ENCODE measurements around the gene FXN.
"Not testable (repeated sequence)": the region's sequence is repeated elsewhere in the genome, so short reads cannot be mapped to it uniquely, and the experiment has no call there.

The FXN gene

GRCh38 chr9:69035438-69036308 is at the start of gene FXN:
FXN (plus strand) TSS chr9:69035752; CDS start chr9:69035783, 31 bp downstream.
- H3K27me3 Mint-ChIP-seq (ENCODE audit: low read depth), result no peaks in the 10 kb centered on the region
- no peaks in the 10 kb centered on the region for H3K9me3 Mint-ChIP-seq
- H3K27ac Mint-ChIP-seq, result peak within 1 kb of the TSS; percentile 88
- H3K36me3 Mint-ChIP-seq (ENCODE audit: low read depth), result peaks cover 8% of the 10 kb centered on the region
- peaks cover 13% of the 10 kb centered on the region for H3K4me1 Mint-ChIP-seq (ENCODE audit: low read depth)
- H3K4me3 Mint-ChIP-seq, result peak within 1 kb of the TSS; percentile 92

GRCh38 chr9:68986949-68987348 is 48.6 kb upstream of the FXN start:
- H3K9me3 Mint-ChIP-seq, result not testable (repeated sequence)

GRCh38 chr9:68991457-68991856 is 44.1 kb upstream of the FXN start:
- H3K9me3 Mint-ChIP-seq, result no peaks in the 10 kb centered on the region
- H3K27me3 Mint-ChIP-seq (ENCODE audit: low read depth), result no peaks in the 10 kb centered on the region
- no peak overlapping the region for H3K27ac Mint-ChIP-seq
- H3K4me1 Mint-ChIP-seq (ENCODE audit: low read depth), result peaks cover 8% of the 10 kb centered on the region
- no peak overlapping the region for H3K4me3 Mint-ChIP-seq
- no peaks in the 10 kb centered on the region for H3K36me3 Mint-ChIP-seq (ENCODE audit: low read depth)

More at GRCh38 chr9:68986949-68987348, 48.6 kb upstream of the FXN start:
- not testable (repeated sequence) for H3K4me3 Mint-ChIP-seq; H3K27ac Mint-ChIP-seq; H3K27me3 Mint-ChIP-seq (ENCODE audit: low read depth); H3K36me3 Mint-ChIP-seq (ENCODE audit: low read depth)
- peaks cover 11% of the 10 kb centered on the region for H3K4me1 Mint-ChIP-seq (ENCODE audit: low read depth)

- no peak overlapping the region for H3K4me3 Mint-ChIP-seq
- no peaks in the 10 kb centered on the region for H3K36me3 Mint-ChIP-seq (ENCODE audit: low read depth)
- peak overlapping the region; percentile 11 for H3K27ac Mint-ChIP-seq
- no peaks in the 10 kb centered on the region for H3K9me3 Mint-ChIP-seq
- peaks cover 22% of the 10 kb centered on the region for H3K4me1 Mint-ChIP-seq (ENCODE audit: low read depth)
- no peaks in the 10 kb centered on the region for H3K27me3 Mint-ChIP-seq (ENCODE audit: low read depth)
Observed at GRCh38 chr9:68995776-68996175, 39.8 kb upstream of the FXN start.

- H3K9me3 Mint-ChIP-seq, result no peaks in the 10 kb centered on the region
- H3K4me3 Mint-ChIP-seq, result peak overlapping the region; percentile 25
- H3K36me3 Mint-ChIP-seq (ENCODE audit: low read depth), result no peaks in the 10 kb centered on the region
Observed at GRCh38 chr9:68996462-68996861, 39.1 kb upstream of the FXN start.

GRCh38 chr9:68997666-68998065 is 37.9 kb upstream of the FXN start:
- Mint-ChIP-seq H3K27ac (no peak overlapping the region), H3K4me1 (ENCODE audit: low read depth) (peaks cover 22% of the 10 kb centered on the region), H3K27me3 (ENCODE audit: low read depth) (no peaks in the 10 kb centered on the region), H3K9me3 (no peaks in the 10 kb centered on the region), H3K4me3 (no peak overlapping the region), H3K36me3 (ENCODE audit: low read depth) (no peaks in the 10 kb centered on the region)

More at GRCh38 chr9:68996462-68996861, 39.1 kb upstream of the FXN start:
- H3K4me1 Mint-ChIP-seq (ENCODE audit: low read depth), result peaks cover 22% of the 10 kb centered on the region
- peak overlapping the region; percentile 73 for H3K27ac Mint-ChIP-seq
- no peaks in the 10 kb centered on the region for H3K27me3 Mint-ChIP-seq (ENCODE audit: low read depth)

DNA sequence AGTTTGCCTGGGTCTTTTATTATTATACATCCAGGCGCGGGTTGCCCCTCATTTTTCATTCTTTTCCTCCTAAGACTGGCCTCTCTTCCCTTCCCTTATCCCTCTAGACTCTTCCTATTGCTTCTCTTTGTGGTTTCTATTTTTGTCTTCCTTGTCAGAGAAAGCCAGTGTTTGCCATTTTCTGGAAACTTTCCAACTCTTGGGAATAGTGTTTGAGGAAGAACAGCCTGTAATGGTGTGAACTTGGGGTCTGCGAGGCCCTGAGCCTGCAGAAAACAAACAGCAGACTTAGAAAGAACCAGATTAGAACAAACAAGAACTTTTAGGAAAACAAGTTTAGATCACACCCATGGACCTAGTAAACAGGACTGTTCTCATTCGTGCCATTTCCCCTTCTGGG is 37.2 kb upstream of the FXN start:
- Mint-ChIP-seq H3K27ac (no peak overlapping the region), H3K27me3 (ENCODE audit: low read depth) (no peaks in the 10 kb centered on the region)

GRCh38 chr9:68998812-68999211 is 36.7 kb upstream of the FXN start:
- peaks cover 22% of the 10 kb centered on the region for H3K4me1 Mint-ChIP-seq (ENCODE audit: low read depth)
- H3K4me3 Mint-ChIP-seq, result no peak overlapping the region
- H3K27me3 Mint-ChIP-seq (ENCODE audit: low read depth), result no peaks in the 10 kb centered on the region
- H3K27ac Mint-ChIP-seq, result no peak overlapping the region
- no peaks in the 10 kb centered on the region for H3K36me3 Mint-ChIP-seq (ENCODE audit: low read depth)
- no peaks in the 10 kb centered on the region for H3K9me3 Mint-ChIP-seq

More for the DNA sequence above, 37.2 kb upstream of the FXN start:
- Mint-ChIP-seq H3K4me1 (ENCODE audit: low read depth) (peaks cover 22% of the 10 kb centered on the region), H3K9me3 (no peaks in the 10 kb centered on the region), H3K4me3 (no peak overlapping the region), H3K36me3 (ENCODE audit: low read depth) (no peaks in the 10 kb centered on the region)

GRCh38 chr9:68999393-69000105 is 36.0 kb upstream of the FXN start:
- Mint-ChIP-seq H3K4me1 (ENCODE audit: low read depth) (peaks cover 22% of the 10 kb centered on the region), H3K27ac (peak overlapping the region; percentile 17), H3K9me3 (no peaks in the 10 kb centered on the region), H3K27me3 (ENCODE audit: low read depth) (peaks cover 2% of the 10 kb centered on the region), H3K4me3 (no peak overlapping the region), H3K36me3 (ENCODE audit: low read depth) (no peaks in the 10 kb centered on the region)

GRCh38 chr9:69001921-69002320 is 33.6 kb upstream of the FXN start:
- no peaks in the 10 kb centered on the region for H3K36me3 Mint-ChIP-seq (ENCODE audit: low read depth)
- peaks cover 2% of the 10 kb centered on the region for H3K27me3 Mint-ChIP-seq (ENCODE audit: low read depth)
- peaks cover 11% of the 10 kb centered on the region for H3K4me1 Mint-ChIP-seq (ENCODE audit: low read depth)
- H3K27ac Mint-ChIP-seq, result no peak overlapping the region
- H3K4me3 Mint-ChIP-seq, result no peak overlapping the region
- H3K9me3 Mint-ChIP-seq, result no peaks in the 10 kb centered on the region

DNA sequence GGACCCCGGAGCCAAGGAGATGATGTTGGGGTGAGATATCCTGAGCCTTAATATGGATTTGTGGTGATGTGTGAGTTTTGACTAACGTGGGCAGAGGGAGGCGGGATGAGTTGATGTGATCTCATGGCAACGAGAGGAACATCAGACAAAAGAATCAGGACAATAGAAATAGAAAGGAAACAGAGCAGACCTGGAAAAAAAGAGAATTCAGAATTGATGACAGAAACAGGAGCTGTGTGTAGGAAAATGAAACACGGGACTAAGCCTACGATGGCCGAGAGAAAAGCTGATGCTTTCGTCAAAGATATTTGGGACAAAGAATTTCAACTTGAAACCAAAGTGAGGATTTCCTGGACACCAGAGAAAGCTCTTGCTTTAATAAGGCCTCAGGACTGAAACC is 32.5 kb upstream of the FXN start:
- Mint-ChIP-seq H3K4me3 (no peak overlapping the region), H3K27ac (no peak overlapping the region), H3K9me3 (no peaks in the 10 kb centered on the region), H3K36me3 (ENCODE audit: low read depth) (no peaks in the 10 kb centered on the region), H3K4me1 (ENCODE audit: low read depth) (peaks cover 10% of the 10 kb centered on the region), H3K27me3 (ENCODE audit: low read depth) (peaks cover 6% of the 10 kb centered on the region)

DNA sequence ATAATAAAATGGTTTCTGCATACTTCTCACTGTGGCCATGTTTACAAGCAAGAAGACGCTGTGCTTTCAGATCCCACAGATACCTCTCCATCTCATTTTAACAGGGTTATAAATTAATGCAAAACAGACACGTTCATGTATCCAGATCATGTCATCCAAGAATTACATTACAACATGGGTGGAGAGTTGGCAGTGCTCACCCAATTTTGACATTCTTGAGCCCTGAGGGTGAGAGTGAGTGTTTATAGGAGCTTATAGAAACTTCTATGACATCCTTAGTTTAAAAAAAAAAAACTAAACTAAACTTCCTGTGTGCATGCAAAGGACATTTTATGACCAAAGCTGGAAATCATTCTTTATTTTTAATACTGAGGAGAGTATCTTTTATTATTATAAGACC is 30.7 kb upstream of the FXN start:
- Mint-ChIP-seq H3K4me1 (ENCODE audit: low read depth) (no peaks in the 10 kb centered on the region), H3K4me3 (no peak overlapping the region), H3K36me3 (ENCODE audit: low read depth) (no peaks in the 10 kb centered on the region), H3K27me3 (ENCODE audit: low read depth) (peaks cover 7% of the 10 kb centered on the region), H3K27ac (no peak overlapping the region), H3K9me3 (no peaks in the 10 kb centered on the region)

GRCh38 chr9:69009708-69010107 is 25.8 kb upstream of the FXN start:
- Mint-ChIP-seq H3K9me3 (no peaks in the 10 kb centered on the region), H3K36me3 (ENCODE audit: low read depth) (no peaks in the 10 kb centered on the region), H3K4me3 (no peak overlapping the region), H3K27me3 (ENCODE audit: low read depth) (peaks cover 27% of the 10 kb centered on the region), H3K4me1 (ENCODE audit: low read depth) (peaks cover 11% of the 10 kb centered on the region), H3K27ac (no peak overlapping the region)

GRCh38 chr9:69012696-69013381 is 22.7 kb upstream of the FXN start:
- Mint-ChIP-seq H3K27ac (no peak overlapping the region), H3K27me3 (ENCODE audit: low read depth) (peaks cover 41% of the 10 kb centered on the region), H3K36me3 (ENCODE audit: low read depth) (no peaks in the 10 kb centered on the region), H3K9me3 (no peaks in the 10 kb centered on the region), H3K4me3 (no peak overlapping the region), H3K4me1 (ENCODE audit: low read depth) (peaks cover 11% of the 10 kb centered on the region)

Data from T-helper 1 cell treated with Interleukin-12 subunit alpha and Interleukin-12 subunit beta and Interleukin-4 antibody, amounts not matched to agents 30 μg/mL and 1 μg/mL, for 36 hours (primary cell).